Gastrocnemius medialis (tissue), 4 donors: ENCODE measurements around the gene ZP1. TPM values are rescaled to one million over a fixed set of nuclear protein-coding genes. Genes with fewer than 3 reads are reported as not detected.

Source experiments
- ATAC-seq, 2 donors: fragments of 150-250 bp; one replicate each; pipeline ENCODE4 v1.9.1; 2016
- DNase-seq, 2 donors: peaks; one replicate each; pipeline ENCODE4 v3.0.0-alpha.2; 2019
- H3K27ac ChIP-seq, 4 donors: fragments of 200-600 bp; sonication (generic); 1 replicate in 1 of 4; 2 replicates in 3 of 4; pipeline ENCODE4 v1.5.1; 2016 to 2018; ENCODE audit warnings: mild to moderate bottlenecking in 2 of 4, moderate library complexity in 1 of 4
- H3K27me3 ChIP-seq, 3 donors: fragments of 200-600 bp; sonication (generic) in 2 of 3; 1 replicate in 1 of 3; 2 replicates in 2 of 3; pipeline versions ENCODE4 v1.5.1 to v1.6.0; 2016 to 2019; ENCODE audit warnings: mild to moderate bottlenecking in 1 of 3, moderate library complexity in 1 of 3
- H3K36me3 ChIP-seq, 2 donors: fragments of 200-600 bp; sonication (generic) in 1 of 2; one replicate each; pipeline ENCODE4 v1.5.1; 2017 to 2018
- H3K4me1 ChIP-seq, 2 donors: fragments of 200-600 bp; sonication (generic) in 1 of 2; one replicate each; pipeline ENCODE4 v1.5.1; 2016 to 2017; ENCODE audit warnings: mild to moderate bottlenecking in 2 of 2
- H3K4me3 ChIP-seq, 4 donors: fragments of 200-600 bp; sonication (generic) in 3 of 4; 1 replicate in 1 of 4; 2 replicates in 3 of 4; pipeline ENCODE4 v1.5.1; 2016 to 2019; ENCODE audit warnings: mild to moderate bottlenecking in 2 of 4
- H3K9me3 ChIP-seq, 3 donors: fragments of 200-600 bp; sonication (generic) in 2 of 3; 1 replicate in 1 of 3; 2 replicates in 2 of 3; pipeline ENCODE4 v1.5.1; 2016 to 2019
- POLR2A ChIP-seq, 2 donors: fragments of 450-650 bp; IDR thresholded peaks; one replicate each; pipeline ENCODE4 v1.6.1; 2017; ENCODE audit warnings: antibody characterized with exemption in 2 of 2, mild to moderate bottlenecking in 2 of 2, moderate library complexity in 2 of 2
- in situ Hi-C, 4 donors: fragments of 200-750 bp; cut with MboI; loops; one replicate each; pipeline versions ENCODE4 v1.15.0 to v1.8.0; 2017; ENCODE audit warnings: low sequenced_read_pairs in 4 of 4
- intact Hi-C: fragments of 100-400 bp; cut with DNase I; formaldehyde crosslinking; loops from one replicate; pipeline ENCODE4 v1.15.1; 2023; ENCODE audit warnings: low total_unique reads
- total RNA-seq, 4 donors: library from RNA; depleted of rRNA; stranded (reverse); fragments of >200 nt; gene quantifications; one replicate each; pipeline versions ENCODE4 v1.1.0 to v1.2.3, GENCODE V29; 2016
- TF ChIP-seq, protein P1 (sequence below), 5 experiments: fragments of 450-650 bp in 3 of 5; fragments of 200-600 bp in 2 of 5; sonication (generic) in 2 of 5; IDR thresholded peaks in 4 of 5; conservative IDR thresholded peaks in 1 of 5; 1 replicate in 4 of 5; 2 replicates in 1 of 5; pipeline ENCODE4 v1.5.1; 2016 to 2019; ENCODE audit warnings: antibody characterized with exemption in 5 of 5, mild to moderate bottlenecking in 3 of 5, moderate library complexity in 3 of 5

Gene ZP1
- total RNA-seq, 4 donors from 2014 or later = not detected

DNA sequence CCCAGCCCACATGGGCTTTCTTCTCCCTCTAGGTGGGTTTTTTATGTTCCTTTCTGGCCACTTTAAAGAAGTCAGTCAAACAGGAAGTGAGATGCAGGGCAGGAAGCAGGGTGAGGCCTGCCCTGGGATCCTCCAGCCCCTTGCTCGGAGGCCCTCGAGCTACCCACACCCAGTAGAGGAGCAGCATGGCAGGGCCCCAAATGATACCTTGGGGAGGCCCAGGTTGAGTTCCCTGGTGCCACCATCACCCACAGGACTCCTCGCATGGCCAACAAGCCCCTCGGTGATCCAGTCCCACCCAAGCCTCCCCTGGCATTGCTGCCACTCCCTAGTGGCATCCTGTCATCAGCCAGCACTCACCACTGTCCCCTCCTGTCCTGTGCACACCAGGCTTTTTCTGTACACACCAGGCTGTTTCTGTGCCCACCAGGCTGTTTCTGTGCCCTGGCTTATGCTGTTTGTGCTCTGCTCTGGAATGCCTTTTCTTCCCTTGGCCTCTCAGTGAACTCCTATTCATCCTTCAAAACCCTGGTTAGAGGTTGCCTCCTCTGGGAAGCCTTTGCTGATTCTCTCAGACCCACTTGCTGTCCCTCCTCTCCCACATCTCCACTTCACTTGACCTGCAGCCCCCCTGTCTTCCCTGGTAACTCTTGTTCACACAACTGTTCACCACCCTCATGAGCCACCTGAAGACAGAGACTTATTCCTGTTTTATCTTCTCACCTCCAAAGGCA lies 8.4 kb upstream of the ZP1 start:
- no peaks in the 10 kb centered on the region for H3K9me3 ChIP-seq
- TF ChIP-seq POLR2A (IDR thresholded peaks at IDR 0.05) = no peak
- TF ChIP-seq, protein P1, sequence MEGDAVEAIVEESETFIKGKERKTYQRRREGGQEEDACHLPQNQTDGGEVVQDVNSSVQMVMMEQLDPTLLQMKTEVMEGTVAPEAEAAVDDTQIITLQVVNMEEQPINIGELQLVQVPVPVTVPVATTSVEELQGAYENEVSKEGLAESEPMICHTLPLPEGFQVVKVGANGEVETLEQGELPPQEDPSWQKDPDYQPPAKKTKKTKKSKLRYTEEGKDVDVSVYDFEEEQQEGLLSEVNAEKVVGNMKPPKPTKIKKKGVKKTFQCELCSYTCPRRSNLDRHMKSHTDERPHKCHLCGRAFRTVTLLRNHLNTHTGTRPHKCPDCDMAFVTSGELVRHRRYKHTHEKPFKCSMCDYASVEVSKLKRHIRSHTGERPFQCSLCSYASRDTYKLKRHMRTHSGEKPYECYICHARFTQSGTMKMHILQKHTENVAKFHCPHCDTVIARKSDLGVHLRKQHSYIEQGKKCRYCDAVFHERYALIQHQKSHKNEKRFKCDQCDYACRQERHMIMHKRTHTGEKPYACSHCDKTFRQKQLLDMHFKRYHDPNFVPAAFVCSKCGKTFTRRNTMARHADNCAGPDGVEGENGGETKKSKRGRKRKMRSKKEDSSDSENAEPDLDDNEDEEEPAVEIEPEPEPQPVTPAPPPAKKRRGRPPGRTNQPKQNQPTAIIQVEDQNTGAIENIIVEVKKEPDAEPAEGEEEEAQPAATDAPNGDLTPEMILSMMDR (IDR thresholded peaks at IDR 0.05 in 4 of 5, conservative IDR thresholded peaks at IDR 0.05 in 1 of 5) = no peak
- H3K4me1 ChIP-seq = no peaks in the 10 kb centered on the region
- no peak overlapping the region for H3K27ac ChIP-seq
- H3K27me3 ChIP-seq = no peaks in the 10 kb centered on the region
- in situ Hi-C loops (no loop called here), intact Hi-C loops (no loop called here)
- DNase-seq (no peak), ATAC-seq (no peak)
- no peaks in the 10 kb centered on the region for H3K36me3 ChIP-seq
- no peak overlapping the region for H3K4me3 ChIP-seq

DNA sequence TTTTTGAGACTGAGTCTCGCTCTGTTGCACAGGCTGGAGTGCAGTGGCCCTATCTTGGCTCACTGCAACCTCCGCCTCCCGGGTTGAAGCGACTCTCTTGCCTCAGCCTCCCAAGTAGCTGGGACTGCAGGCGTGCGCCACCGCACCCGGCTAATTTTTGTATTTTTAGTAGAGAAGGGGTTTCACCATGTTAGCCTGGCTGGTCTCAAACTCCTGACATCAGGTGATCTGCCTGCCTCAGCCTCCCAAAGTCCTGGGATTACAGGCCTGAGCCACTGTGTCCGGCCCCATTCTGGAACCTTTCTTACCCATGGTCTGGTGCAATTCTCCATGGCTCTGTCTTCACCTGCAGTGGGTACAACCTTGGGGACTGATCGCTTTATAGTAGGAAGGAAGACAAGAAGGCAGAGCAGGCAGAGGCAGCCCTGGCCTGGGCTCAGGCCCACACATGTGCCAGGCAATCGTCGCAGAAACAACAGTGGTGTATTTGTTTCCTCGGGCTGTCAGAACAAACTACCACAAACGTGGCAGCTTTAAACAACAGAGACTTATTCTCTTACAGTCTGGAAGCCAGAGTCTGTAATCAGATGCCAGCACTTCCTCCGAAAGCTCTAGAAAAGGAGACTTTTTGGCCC lies 7.6 kb upstream of the ZP1 start:
- no peaks in the 10 kb centered on the region for H3K36me3 ChIP-seq
- in situ Hi-C loops = no loop called here

DNA sequence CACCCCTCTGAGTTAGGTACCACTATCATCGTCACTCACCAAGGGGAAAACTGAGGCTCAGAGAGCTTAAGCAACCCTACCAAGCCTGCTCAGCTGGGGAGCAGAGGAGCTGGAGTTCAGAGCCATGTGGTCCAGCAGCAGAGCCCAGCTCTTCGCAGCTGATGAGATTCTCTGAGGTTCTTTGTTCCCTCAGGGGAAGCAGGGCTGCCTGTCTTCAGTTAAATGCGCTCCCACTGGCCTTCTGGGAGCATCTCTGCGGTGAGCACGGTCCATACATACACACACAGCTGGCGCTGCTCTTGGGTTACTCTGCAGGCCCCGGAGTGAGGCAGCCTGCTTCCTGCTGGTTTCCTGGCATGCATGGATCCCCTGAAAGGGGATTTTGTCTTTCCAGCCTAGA lies 6.4 kb upstream of the ZP1 start:
- H3K27me3 ChIP-seq = no peaks in the 10 kb centered on the region
- no peaks in the 10 kb centered on the region for H3K9me3 ChIP-seq
- in situ Hi-C loops (no loop called here), intact Hi-C loops (no loop called here)
- H3K36me3 ChIP-seq = no peaks in the 10 kb centered on the region
- no peak for TF ChIP-seq POLR2A (IDR thresholded peaks at IDR 0.05)
- TF ChIP-seq, protein P1 (IDR thresholded peaks at IDR 0.05 in 4 of 5, conservative IDR thresholded peaks at IDR 0.05 in 1 of 5) = no peak
- H3K27ac ChIP-seq = no peak overlapping the region
- DNase-seq (no peak), ATAC-seq (no peak)
- H3K4me1 ChIP-seq = no peaks in the 10 kb centered on the region
- H3K4me3 ChIP-seq = no peak overlapping the region

More for the DNA sequence above, 7.6 kb upstream of the ZP1 start:
- no peak for ATAC-seq
- Histone ChIP-seq H3K4me3 (no peak overlapping the region), H3K4me1 (no peaks in the 10 kb centered on the region), H3K27ac (no peak overlapping the region), H3K9me3 (no peaks in the 10 kb centered on the region), H3K27me3 (no peaks in the 10 kb centered on the region)
- TF ChIP-seq POLR2A (IDR thresholded peaks at IDR 0.05) = no peak
- TF ChIP-seq, protein P1 (IDR thresholded peaks at IDR 0.05 in 4 of 5, conservative IDR thresholded peaks at IDR 0.05 in 1 of 5) = no peak
- no peak for DNase-seq
- intact Hi-C loops = no loop called here

DNA sequence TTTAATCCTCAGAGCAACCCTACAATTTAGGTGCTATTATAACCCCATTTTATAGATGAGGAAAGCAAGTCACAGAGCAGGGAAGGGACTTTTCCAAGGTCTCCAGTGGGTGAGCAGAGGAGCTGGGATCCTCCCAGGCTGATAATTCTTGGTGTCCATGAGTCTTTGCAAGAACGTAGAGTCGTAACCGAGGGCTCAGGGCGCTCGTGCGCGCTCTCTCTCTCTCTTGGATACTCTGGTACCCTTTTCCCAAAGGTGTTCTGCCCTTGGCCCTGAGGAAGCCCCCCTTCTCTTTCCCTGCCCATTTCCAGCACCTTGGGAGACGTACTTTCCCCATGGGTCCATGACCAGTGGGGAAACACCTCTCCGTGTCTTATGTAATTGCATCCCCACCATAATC lies 5.2 kb upstream of the ZP1 start:
- H3K27ac ChIP-seq = no peak overlapping the region
- H3K36me3 ChIP-seq = no peaks in the 10 kb centered on the region
- H3K9me3 ChIP-seq = no peaks in the 10 kb centered on the region
- DNase-seq (no peak), ATAC-seq (no peak)
- no peaks in the 10 kb centered on the region for H3K4me1 ChIP-seq
- no peak overlapping the region for H3K4me3 ChIP-seq
- TF ChIP-seq, protein P1 (IDR thresholded peaks at IDR 0.05 in 4 of 5, conservative IDR thresholded peaks at IDR 0.05 in 1 of 5) = no peak
- TF ChIP-seq POLR2A (IDR thresholded peaks at IDR 0.05) = no peak
- intact Hi-C loops (no loop called here), in situ Hi-C loops (no loop called here)
- H3K27me3 ChIP-seq = no peaks in the 10 kb centered on the region
